Gastrocnemius medialis (tissue), 4 donors: ENCODE data around the gene MAPK1.

ENCODE experiments used
- CTCF ChIP-seq, 5 experiments: fragments of 450-650 bp in 3 of 5; fragments of 200-600 bp in 2 of 5; sonication (generic) in 2 of 5; IDR thresholded peaks in 4 of 5; conservative IDR thresholded peaks in 1 of 5; 1 replicate in 4 of 5; 2 replicates in 1 of 5; pipeline ENCODE4 v1.5.1; 2016 to 2019; ENCODE audit warnings: antibody characterized with exemption in 5 of 5, mild to moderate bottlenecking in 3 of 5, moderate library complexity in 3 of 5
- POLR2A ChIP-seq, 2 donors: fragments of 450-650 bp; IDR thresholded peaks; one replicate each; pipeline ENCODE4 v1.6.1; 2017; ENCODE audit warnings: antibody characterized with exemption in 2 of 2, mild to moderate bottlenecking in 2 of 2, moderate library complexity in 2 of 2

DNA sequence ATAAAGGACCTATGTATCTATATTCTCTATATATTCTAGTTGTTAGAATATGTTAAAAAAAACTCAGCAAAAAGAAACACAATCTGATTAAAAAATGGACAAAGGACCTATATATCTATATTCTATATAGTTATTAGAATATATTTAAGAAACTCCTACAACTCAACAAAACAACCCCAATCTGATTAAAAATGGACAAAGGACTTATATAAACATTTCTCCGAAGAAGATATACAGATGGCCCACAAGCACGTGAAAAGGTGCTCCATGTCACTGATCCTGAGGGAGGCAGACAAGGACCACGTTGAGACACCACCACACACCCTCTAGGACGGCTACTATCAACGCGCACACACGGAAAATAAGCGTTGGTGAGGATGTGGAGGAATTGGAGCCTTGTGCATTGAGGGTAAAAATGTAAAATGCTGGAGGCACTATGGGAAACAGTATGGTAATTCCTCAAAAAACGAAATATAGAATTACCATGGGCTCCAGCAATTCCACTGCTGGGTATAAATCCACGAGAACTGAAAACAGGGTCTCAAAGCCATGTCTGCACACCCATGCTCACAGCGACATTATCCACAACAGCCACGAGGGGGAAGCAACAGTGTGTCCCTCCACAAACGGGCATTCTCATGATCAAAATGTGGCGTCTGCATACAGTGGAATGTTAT is 154.6 kb downstream of the MAPK1 start:
- TF ChIP-seq CTCF (IDR thresholded peaks at IDR 0.05 in 4 of 5, conservative IDR thresholded peaks at IDR 0.05 in 1 of 5) (peak; percentile 74 to 78 (median 77)), POLR2A (IDR thresholded peaks at IDR 0.05) (no peak)
